Renal cortex interstitium (tissue), 15 donors: Measurements from ENCODE around the gene TMBIM6. TPM values are rescaled to one million over a fixed set of nuclear protein-coding genes. Genes with fewer than 3 reads are reported as not detected.

Experiments used
- DNase-seq, 11 donors: peaks; one replicate each; pipeline ENCODE4 v3.0.0-alpha.2; 2013; ENCODE audit warnings: low read depth in 9 of 11, low spot score in 4 of 11; ENCODE audit errors: extremely low read depth in 1 of 11
- long read RNA-seq, 16 experiments: transcript quantifications; one replicate each; lab custom pipeline, GENCODE V29; 2026
- polyA plus RNA-seq, 3 donors: library from polyadenylated mRNA; unstranded; fragments of 120-200 nt; gene quantifications; one replicate each; pipeline ENCODE4 v1.2.1, GENCODE V29; 2013; ENCODE audit not compliant: insufficient read length in 3 of 3

Gene TMBIM6
- 100 to 1,000 TPM; 665 to 770 (median 739) TPM for polyA plus RNA-seq
- long read RNA-seq, donor 1, transcript TMBIM6-209 (8 exons, 2,494 nt) = minor isoform, 5 of 153 reads
- long read RNA-seq, donor 1, transcript TMBIM6-201 (10 exons, 2,836 nt) = major isoform, 92 of 153 reads
- long read RNA-seq, donor 1, transcript TMBIM6-219 (3 exons, 484 nt) = minor isoform, 11 of 153 reads
- long read RNA-seq, donor 1, transcript TMBIM6-202 (9 exons, 2,598 nt) = minor isoform, 8 of 153 reads
- long read RNA-seq, donor 1, partial matches to known transcripts = 35 of 153 reads
- long read RNA-seq, donor 1, other reads (novel, unspliced or antisense) = 0 of 153 reads
- long read RNA-seq, donor 2, transcript TMBIM6-209 (8 exons, 2,494 nt) = minor isoform, 5 of 145 reads
- long read RNA-seq, donor 2, transcript TMBIM6-201 (10 exons, 2,836 nt) = major isoform, 87 of 145 reads
- long read RNA-seq, donor 2, transcript TMBIM6-202 (9 exons, 2,598 nt) = minor isoform, 7 of 145 reads
- long read RNA-seq, donor 2, partial matches to known transcripts = 42 of 145 reads
- long read RNA-seq, donor 2, other reads (novel, unspliced or antisense) = 0 of 145 reads
- long read RNA-seq, donor 3, transcript TMBIM6-219 (3 exons, 484 nt) = minor isoform, 10 of 240 reads
- long read RNA-seq, donor 3, transcript TMBIM6-202 (9 exons, 2,598 nt) = minor isoform, 16 of 240 reads
- long read RNA-seq, donor 3, transcript TMBIM6-209 (8 exons, 2,494 nt) = minor isoform, 8 of 240 reads
- long read RNA-seq, donor 3, transcript TMBIM6-201 (10 exons, 2,836 nt) = major isoform, 156 of 240 reads
- long read RNA-seq, donor 3, partial matches to known transcripts = 38 of 240 reads
- long read RNA-seq, donor 3, other reads (novel, unspliced or antisense) = 5 of 240 reads
- long read RNA-seq, donor 4, transcript TMBIM6-219 (3 exons, 484 nt) = minor isoform, 6 of 151 reads
- long read RNA-seq, donor 4, transcript TMBIM6-202 (9 exons, 2,598 nt) = minor isoform, 8 of 151 reads
- long read RNA-seq, donor 4, transcript TMBIM6-201 (10 exons, 2,836 nt) = major isoform, 113 of 151 reads
- long read RNA-seq, donor 4, partial matches to known transcripts = 17 of 151 reads
- long read RNA-seq, donor 4, other reads (novel, unspliced or antisense) = 0 of 151 reads
- long read RNA-seq, donor 5 = 0 reads
- long read RNA-seq, donor 6, transcript TMBIM6-219 (3 exons, 484 nt) = minor isoform, 7 of 187 reads
- long read RNA-seq, donor 6, transcript TMBIM6-201 (10 exons, 2,836 nt) = major isoform, 116 of 187 reads
- long read RNA-seq, donor 6, transcript TMBIM6-202 (9 exons, 2,598 nt) = minor isoform, 8 of 187 reads
- long read RNA-seq, donor 6, transcript TMBIM6-209 (8 exons, 2,494 nt) = minor isoform, 9 of 187 reads
- long read RNA-seq, donor 6, partial matches to known transcripts = 46 of 187 reads
- long read RNA-seq, donor 6, other reads (novel, unspliced or antisense) = 0 of 187 reads
- long read RNA-seq, donor 7, transcript TMBIM6-202 (9 exons, 2,598 nt) = minor isoform, 8 of 199 reads
- long read RNA-seq, donor 7, transcript TMBIM6-201 (10 exons, 2,836 nt) = major isoform, 124 of 199 reads
- long read RNA-seq, donor 7, transcript TMBIM6-209 (8 exons, 2,494 nt) = minor isoform, 9 of 199 reads
- long read RNA-seq, donor 7, partial matches to known transcripts = 50 of 199 reads
- long read RNA-seq, donor 7, other reads (novel, unspliced or antisense) = 0 of 199 reads
- long read RNA-seq, donor 8, transcript TMBIM6-219 (3 exons, 484 nt) = minor isoform, 12 of 355 reads
- long read RNA-seq, donor 8, transcript TMBIM6-201 (10 exons, 2,836 nt) = major isoform, 230 of 355 reads
- long read RNA-seq, donor 8, transcript TMBIM6-209 (8 exons, 2,494 nt) = minor isoform, 10 of 355 reads
- long read RNA-seq, donor 8, transcript TMBIM6-202 (9 exons, 2,598 nt) = minor isoform, 18 of 355 reads
- long read RNA-seq, donor 8, partial matches to known transcripts = 83 of 355 reads
- long read RNA-seq, donor 8, other reads (novel, unspliced or antisense) = 0 of 355 reads
- long read RNA-seq, donor 9, transcript TMBIM6-202 (9 exons, 2,598 nt) = minor isoform, 7 of 169 reads
- long read RNA-seq, donor 9, transcript TMBIM6-201 (10 exons, 2,836 nt) = major isoform, 133 of 169 reads
- long read RNA-seq, donor 9, transcript TMBIM6-219 (3 exons, 484 nt) = minor isoform, 7 of 169 reads
- long read RNA-seq, donor 9, partial matches to known transcripts = 19 of 169 reads
- long read RNA-seq, donor 9, other reads (novel, unspliced or antisense) = 0 of 169 reads
- long read RNA-seq, donor 10, transcript TMBIM6-201 (10 exons, 2,836 nt) = major isoform, 117 of 697 reads
- long read RNA-seq, donor 10, transcript TMBIM6-219 (3 exons, 484 nt) = minor isoform, 11 of 697 reads
- long read RNA-seq, donor 10, transcript TMBIM6-209 (8 exons, 2,494 nt) = minor isoform, 7 of 697 reads
- long read RNA-seq, donor 10, transcript TMBIM6-202 (9 exons, 2,598 nt) = minor isoform, 7 of 697 reads
- long read RNA-seq, donor 10, partial matches to known transcripts = 552 of 697 reads
- long read RNA-seq, donor 10, other reads (novel, unspliced or antisense) = 0 of 697 reads
- long read RNA-seq, donor 11, transcript TMBIM6-201 (10 exons, 2,836 nt) = major isoform, 103 of 151 reads
- long read RNA-seq, donor 11, transcript TMBIM6-202 (9 exons, 2,598 nt) = minor isoform, 5 of 151 reads
- long read RNA-seq, donor 11, partial matches to known transcripts = 37 of 151 reads
- long read RNA-seq, donor 11, other reads (novel, unspliced or antisense) = 0 of 151 reads
- long read RNA-seq, donor 12, transcript TMBIM6-201 (10 exons, 2,836 nt) = major isoform, 41 of 271 reads
- long read RNA-seq, donor 12, transcript TMBIM6-209 (8 exons, 2,494 nt) = minor isoform, 5 of 271 reads
- long read RNA-seq, donor 12, partial matches to known transcripts = 217 of 271 reads
- long read RNA-seq, donor 12, other reads (novel, unspliced or antisense) = 0 of 271 reads
- long read RNA-seq, donor 13 = 0 reads
- long read RNA-seq, donor 14, transcript TMBIM6-202 (9 exons, 2,598 nt) = minor isoform, 5 of 380 reads
- long read RNA-seq, donor 14, transcript TMBIM6-201 (10 exons, 2,836 nt) = major isoform, 83 of 380 reads
- long read RNA-seq, donor 14, partial matches to known transcripts = 287 of 380 reads
- long read RNA-seq, donor 14, other reads (novel, unspliced or antisense) = 0 of 380 reads
- long read RNA-seq, donor 15, transcript TMBIM6-201 (10 exons, 2,836 nt) = major isoform, 81 of 109 reads
- long read RNA-seq, donor 15, partial matches to known transcripts = 16 of 109 reads
- long read RNA-seq, donor 15, other reads (novel, unspliced or antisense) = 0 of 109 reads
- long read RNA-seq, donor 16, transcript TMBIM6-217 (11 exons, 2,771 nt) = minor isoform, 5 of 403 reads
- long read RNA-seq, donor 16, transcript TMBIM6-201 (10 exons, 2,836 nt) = major isoform, 289 of 403 reads
- long read RNA-seq, donor 16, transcript TMBIM6-202 (9 exons, 2,598 nt) = minor isoform, 20 of 403 reads
- long read RNA-seq, donor 16, transcript TMBIM6-219 (3 exons, 484 nt) = minor isoform, 11 of 403 reads
- long read RNA-seq, donor 16, partial matches to known transcripts = 63 of 403 reads
- long read RNA-seq, donor 16, other reads (novel, unspliced or antisense) = 6 of 403 reads

GRCh38 chr12:49740930-49741881 is at the start of gene TMBIM6:
TMBIM6 (plus strand) TSS chr12:49741557; CDS start chr12:49752494, 10,937 bp downstream.
- peak; percentile 95 to 100 (median 99) for DNase-seq

GRCh38 chr12:49692851-49693250 is 48.5 kb upstream of the TMBIM6 start:
- DNase-seq = no peak

GRCh38 chr12:49693931-49694444 is 47.4 kb upstream of the TMBIM6 start:
- no peak for DNase-seq

GRCh38 chr12:49696723-49697122 is 44.6 kb upstream of the TMBIM6 start:
- DNase-seq = no peak

GRCh38 chr12:49697808-49698207 is 43.5 kb upstream of the TMBIM6 start:
- DNase-seq = no peak

GRCh38 chr12:49698619-49699545 is 42.5 kb upstream of the TMBIM6 start:
- no peak for DNase-seq

GRCh38 chr12:49702009-49702408 is 39.3 kb upstream of the TMBIM6 start:
- no peak for DNase-seq

GRCh38 chr12:49702676-49703215 is 38.6 kb upstream of the TMBIM6 start:
- DNase-seq = no peak

GRCh38 chr12:49703647-49704137 is 37.7 kb upstream of the TMBIM6 start:
- no peak for DNase-seq

GRCh38 chr12:49705479-49706134 is 35.8 kb upstream of the TMBIM6 start:
- DNase-seq = no peak
